Spleen (tissue), 11 donors: ENCODE data around the gene SKIC8. TPM values are rescaled to one million over a fixed set of nuclear protein-coding genes. Genes with fewer than 3 reads are reported as not detected.
A peak's percentile ranks its signal among the peaks of the same experiment; 100 is the strongest.

Experiments used
- DNase-seq: peaks from one replicate; pipeline ENCODE4 v3.0.0-alpha.2; 2020
- H3K27ac ChIP-seq, 8 donors: fragments of 200-600 bp; sonication (generic) in 7 of 8; 1 replicate in 4 of 8; 2 replicates in 4 of 8; pipeline versions ENCODE4 v1.5.0 to v1.8.0; 2016 to 2021; ENCODE audit warnings: inconsistent platforms in 4 of 8, mild to moderate bottlenecking in 4 of 8, moderate library complexity in 1 of 8
- H3K27me3 ChIP-seq, 7 donors: fragments of 200-600 bp; sonication (generic) in 6 of 7; replicated peaks in 1 of 7; 1 replicate in 4 of 7; 2 replicates in 3 of 7; pipeline versions ENCODE4 v1.5.0 to v1.8.0; 2016 to 2021; ENCODE audit warnings: inconsistent platforms in 3 of 7, mild to moderate bottlenecking in 1 of 7
- H3K36me3 ChIP-seq, 6 donors: fragments of 200-600 bp; sonication (generic) in 5 of 6; 1 replicate in 4 of 6; 2 replicates in 2 of 6; pipeline versions ENCODE4 v1.5.0 to v1.8.0; 2016 to 2021; ENCODE audit warnings: inconsistent platforms in 2 of 6
- H3K4me1 ChIP-seq, 6 donors: fragments of 200-600 bp; sonication (generic) in 5 of 6; 1 replicate in 3 of 6; 2 replicates in 3 of 6; pipeline versions ENCODE4 v1.5.0 to v1.8.0; 2016 to 2021; ENCODE audit warnings: inconsistent platforms in 3 of 6
- H3K4me3 ChIP-seq, 8 donors: fragments of 200-600 bp; sonication (generic) in 7 of 8; 1 replicate in 4 of 8; 2 replicates in 4 of 8; pipeline versions ENCODE4 v1.5.0 to v1.8.0; 2016 to 2021; ENCODE audit warnings: inconsistent platforms in 4 of 8, mild to moderate bottlenecking in 4 of 8, moderate library complexity in 2 of 8
- H3K9me3 ChIP-seq, 8 donors: fragments of 200-600 bp; sonication (generic) in 7 of 8; 1 replicate in 4 of 8; 2 replicates in 4 of 8; pipeline versions ENCODE4 v1.5.0 to v1.8.0; 2016 to 2021; ENCODE audit warnings: inconsistent platforms in 4 of 8
- CTCF ChIP-seq, 11 experiments: fragments of 200-600 bp in 7 of 11; fragments of 450-650 bp in 4 of 11; sonication (generic) in 4 of 11; IDR thresholded peaks in 8 of 11; conservative IDR thresholded peaks in 3 of 11; 1 replicate in 7 of 11; 2 replicates in 4 of 11; pipeline versions ENCODE4 v1.4.0 to v1.8.0; 2016 to 2021; ENCODE audit warnings: antibody characterized with exemption in 11 of 11, inconsistent platforms in 4 of 11, mild to moderate bottlenecking in 1 of 11
- POLR2A ChIP-seq, 3 donors: fragments of 450-650 bp; IDR thresholded peaks; one replicate each; pipeline ENCODE4 v1.5.1; 2017; ENCODE audit warnings: antibody characterized with exemption in 3 of 3, mild to moderate bottlenecking in 1 of 3
- POLR2AphosphoS5 ChIP-seq, 3 donors: sonication (generic); formaldehyde crosslinking; IDR thresholded peaks; one replicate each; pipeline ENCODE4 v1.5.1; 2017; ENCODE audit warnings: antibody characterized with exemption in 3 of 3
- WGBS, 5 donors: extraction: QIAGEN DNeasy Blood & Tissue Kit in 3 of 5; methylation state at CpG; one replicate each; pipeline versions ENCODE4 v1.1.5 to v1.1.7; 2013 to 2018; 5-methylcytosine and 5-hydroxymethylcytosine counted together
- intact Hi-C: fragments of 100-400 bp; cut with DNase I; formaldehyde crosslinking; loops from one replicate; pipeline ENCODE4 v1.15.0; 2023; ENCODE audit warnings: low total_unique reads
- polyA plus RNA-seq, 3 donors: library from polyadenylated mRNA; stranded (reverse); fragments of 200-250 nt; gene quantifications; one replicate each; pipeline ENCODE4 v1.2.1, GENCODE V29; 2013
- total RNA-seq, 7 donors: library from RNA; depleted of rRNA in 3 of 7; stranded (reverse); fragments of >200 nt in 3 of 7; fragmentation: NEBNext Ultra II Directional in 4 of 7; extraction: Animal tissue kit (Norgen Biotek cat#: 25700) in 4 of 7; gene quantifications; one replicate each; pipeline versions ENCODE4 v1.1.0 to v1.2.1, GENCODE V29; 2016 to 2021
- donor health status: healthy with polysubstance abuse.
- donor health status: DM: no; HTN: no; CAD: no; lungs with moderate emphysema.
- donor health status: DM: no; HTN: no; CAD: no.
- donor health status: Bipolar disorder and iron deficiency.
- donor health status: healthy.
- donor health status: DM: no; HTN: no; CAD: no.
- donor health status: DM: yes; HTN: yes; CAD: no.

SKIC8 gene
- total and polyA plus RNA-seq, 10 donors = 33.3 to 60.6 (median 41.7) TPM

DNA sequence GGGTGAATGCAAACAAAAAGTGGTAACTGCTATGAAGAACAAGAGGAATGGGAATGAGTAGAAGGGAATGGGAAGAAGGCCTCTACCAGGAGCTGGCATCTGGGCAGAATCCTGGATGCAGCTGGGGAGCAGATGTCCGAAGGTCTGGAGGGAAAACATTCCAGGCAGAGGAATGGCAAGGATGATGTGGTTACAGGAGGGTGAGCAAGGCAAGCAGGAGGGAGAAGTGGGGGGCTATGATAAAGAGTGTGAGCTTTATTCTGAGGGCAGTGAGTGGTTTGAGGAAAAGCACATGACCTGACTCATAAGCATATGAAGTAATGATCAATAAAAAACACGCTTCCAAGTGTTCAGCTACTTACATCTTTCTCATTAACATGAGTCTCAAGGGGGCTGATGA is 17.1 kb downstream of the SKIC8 start:
- peaks cover 0 to 100% (median 75%) of the 10 kb centered on the region in 6 donors for H3K36me3 ChIP-seq
- no peak for DNase-seq
- H3K27me3 ChIP-seq = no peaks in the 10 kb centered on the region
- no peaks in the 10 kb centered on the region for H3K9me3 ChIP-seq
- 90 to 100% (median 94%) methylated on average over 2 of the region's 2 CpGs for WGBS, 5 donors
- intact Hi-C loops = no loop called here
- TF ChIP-seq POLR2A (IDR thresholded peaks at IDR 0.05) = no peak
- TF ChIP-seq POLR2AphosphoS5 (IDR thresholded peaks at IDR 0.05) = no peak
- no peak overlapping the region for H3K27ac ChIP-seq
- H3K4me3 ChIP-seq = no peak overlapping the region
- H3K4me1 ChIP-seq = peaks cover 0 to 10% (median 8%) of the 10 kb centered on the region in 6 donors

DNA sequence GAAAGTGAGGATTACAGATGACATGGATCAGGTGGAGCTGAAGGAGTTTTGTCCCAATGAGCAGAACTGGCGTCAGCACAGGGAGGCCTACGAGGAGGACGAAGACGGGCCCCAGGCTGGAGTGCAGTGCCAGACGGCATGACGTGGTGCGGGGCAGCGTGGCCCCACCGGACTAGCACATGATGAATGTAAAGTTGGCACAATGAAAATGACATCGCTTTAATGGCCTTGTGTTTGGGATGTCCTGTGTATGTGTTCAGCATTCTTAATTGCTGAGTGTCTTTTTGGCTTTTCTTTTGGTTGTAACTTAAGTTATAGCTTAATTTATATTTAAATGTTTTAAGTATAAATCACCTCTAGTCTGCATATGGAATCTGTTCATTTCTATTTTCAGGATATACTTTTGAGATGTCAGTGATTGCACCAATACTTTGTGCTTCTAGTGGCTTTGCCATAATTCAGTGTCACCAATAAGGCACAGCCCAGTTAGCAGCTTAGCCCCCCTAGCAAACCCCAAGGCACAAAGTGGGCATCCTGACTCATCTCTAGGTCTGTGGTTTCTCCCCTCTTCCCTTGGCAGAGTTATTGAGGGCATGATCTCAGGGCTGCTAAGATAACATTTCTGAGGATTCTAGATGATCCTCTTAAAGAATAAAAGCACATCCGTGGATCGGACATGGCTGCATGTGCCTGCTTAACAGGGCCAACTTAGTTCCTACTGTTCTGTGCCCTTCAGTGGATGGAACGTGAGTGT is 18.9 kb downstream of the SKIC8 start:
- Histone ChIP-seq H3K4me1 (peaks cover 0 to 19% (median 8%) of the 10 kb centered on the region in 6 donors), H3K9me3 (no peaks in the 10 kb centered on the region), H3K27me3 (no peaks in the 10 kb centered on the region), H3K27ac (no peak overlapping the region), H3K36me3 (peaks cover 0 to 100% (median 66%) of the 10 kb centered on the region in 6 donors), H3K4me3 (no peak overlapping the region)
- no peak for DNase-seq
- WGBS, 5 donors = 93 to 96% (median 95%) methylated on average over 13 of the region's 13 CpGs
- no peak for TF ChIP-seq CTCF (IDR thresholded peaks at IDR 0.05 in 8 of 11, conservative IDR thresholded peaks at IDR 0.05 in 3 of 11)
- peak in 1 of 3 donors; percentile 39 for TF ChIP-seq POLR2AphosphoS5 (IDR thresholded peaks at IDR 0.05)
- intact Hi-C loops = no loop called here

DNA sequence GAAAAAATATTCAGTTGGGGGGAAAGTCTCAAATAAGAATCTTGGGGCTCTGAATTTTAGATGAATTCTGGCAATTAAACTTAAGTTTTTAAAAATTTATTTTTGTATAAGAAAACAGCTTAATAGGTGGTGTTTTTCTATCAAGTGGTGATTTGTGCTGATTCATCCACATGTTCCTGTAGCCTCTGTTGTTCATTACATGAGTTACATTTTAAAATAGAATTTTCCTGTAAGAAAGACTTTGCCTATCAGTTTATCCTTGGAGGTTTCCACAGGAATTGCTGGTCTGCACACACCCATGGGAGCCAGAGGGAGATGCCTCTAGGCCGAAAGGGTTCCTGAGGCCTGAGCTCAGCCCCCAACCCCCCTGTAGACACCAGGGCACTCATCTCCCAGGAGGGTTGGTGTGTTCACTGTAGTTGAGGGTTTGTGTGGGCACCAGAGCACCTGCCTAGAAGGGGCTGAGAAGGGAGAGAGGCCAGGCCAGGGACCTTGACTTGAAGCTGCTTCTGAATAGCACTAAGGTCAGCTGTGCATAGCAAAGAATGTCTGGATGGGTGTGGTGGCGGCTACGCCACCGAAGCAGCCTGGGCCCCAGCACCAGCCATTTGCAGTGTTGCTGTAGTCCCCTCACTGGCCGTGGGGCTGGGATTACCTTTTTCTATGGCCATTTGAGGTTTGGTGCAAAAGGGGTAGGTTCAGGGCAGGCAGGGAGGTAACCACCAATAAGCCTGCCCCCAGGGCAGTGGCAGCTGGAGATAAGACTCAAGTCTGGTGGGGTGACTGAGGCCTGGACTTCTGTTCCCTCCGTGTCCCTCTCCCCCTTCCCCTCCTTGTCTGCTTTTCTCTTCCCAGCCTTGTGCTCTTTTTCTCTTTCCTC is 23.1 kb downstream of the SKIC8 start:
- Histone ChIP-seq H3K4me3 (no peak overlapping the region), H3K36me3 (peaks cover 0 to 100% (median 57%) of the 10 kb centered on the region in 6 donors), H3K27ac (peak overlapping the region in 5 of 8 donors; percentile 9 to 60 (median 45)), H3K9me3 (no peaks in the 10 kb centered on the region), H3K4me1 (peaks cover 0 to 19% (median 8%) of the 10 kb centered on the region in 6 donors), H3K27me3 (no peaks in the 10 kb centered on the region)
- TF ChIP-seq POLR2A (IDR thresholded peaks at IDR 0.05) (no peak), CTCF (IDR thresholded peaks at IDR 0.05 in 8 of 11, conservative IDR thresholded peaks at IDR 0.05 in 3 of 11) (no peak), POLR2AphosphoS5 (IDR thresholded peaks at IDR 0.05) (no peak)
- no peak for DNase-seq
- 72 to 82% (median 73%) methylated on average over 6 of the region's 6 CpGs for WGBS, 5 donors
- intact Hi-C loops = no loop called here

- no peak for DNase-seq
- Histone ChIP-seq H3K4me3 (no peak overlapping the region), H3K9me3 (no peaks in the 10 kb centered on the region), H3K27me3 (no peaks in the 10 kb centered on the region), H3K36me3 (peaks cover 0 to 100% (median 48%) of the 10 kb centered on the region in 6 donors), H3K4me1 (peaks cover 0 to 19% (median 8%) of the 10 kb centered on the region in 6 donors), H3K27ac (no peak overlapping the region)
- TF ChIP-seq POLR2A (IDR thresholded peaks at IDR 0.05) (no peak), POLR2AphosphoS5 (IDR thresholded peaks at IDR 0.05) (no peak), CTCF (IDR thresholded peaks at IDR 0.05 in 8 of 11, conservative IDR thresholded peaks at IDR 0.05 in 3 of 11) (no peak)
- WGBS, 5 donors = 83 to 98% (median 95%) methylated on average over 5 of the region's 5 CpGs
- intact Hi-C loops = no loop called here
These were observed 24.4 kb downstream of the SKIC8 start for GRCh38 chr15:78274994-78275393.
